Measurements from ENCODE around the gene ZNF146.
"Not testable (repeated sequence)": the region's sequence is repeated elsewhere in the genome, so short reads cannot be mapped to it uniquely, and the experiment has no call there.

Gene ZNF146

DNA sequence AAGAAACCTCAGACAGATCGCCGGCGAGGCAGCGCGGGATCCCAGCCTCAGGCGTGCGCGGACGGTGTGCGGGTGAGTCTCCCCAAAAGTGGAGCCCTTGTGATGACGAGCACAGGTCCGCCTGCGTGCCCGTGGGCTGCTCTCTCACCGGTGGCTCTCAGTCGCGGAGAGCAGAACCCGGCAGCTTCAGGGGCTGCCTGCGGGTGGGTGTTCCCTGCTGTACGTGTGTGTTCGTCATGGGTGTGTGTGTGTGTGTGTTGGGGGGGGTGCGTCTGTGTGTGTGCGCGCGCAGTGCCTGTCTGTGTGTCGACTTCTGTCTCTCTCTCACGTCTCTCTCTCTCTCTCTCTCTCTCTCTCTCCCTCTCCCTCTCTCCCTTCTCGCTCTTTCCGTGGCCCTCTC lies 54.4 kb downstream of the ZNF146 start:
- DNase-seq (ENCODE audit: low read depth in 3 of 3), result not testable (repeated sequence)

All from stimulated activated CD4-positive, alpha-beta T cell treated with anti-CD3 and anti-CD28 coated beads, TNF-alpha, amount 100 ng/mL, for 4 hours (primary cell).